GM21576 (cell line): Measurements from ENCODE around the gene P2RY2.

Experiments used
- ATAC-seq: cut with Tn5 transposase; IDR thresholded peaks from one replicate; pipeline ENCODE4 v1.9.1; 2021; ENCODE audit warnings: mild to moderate bottlenecking, moderate library complexity; ENCODE audit not compliant: unreplicated experiment

P2RY2 gene

DNA sequence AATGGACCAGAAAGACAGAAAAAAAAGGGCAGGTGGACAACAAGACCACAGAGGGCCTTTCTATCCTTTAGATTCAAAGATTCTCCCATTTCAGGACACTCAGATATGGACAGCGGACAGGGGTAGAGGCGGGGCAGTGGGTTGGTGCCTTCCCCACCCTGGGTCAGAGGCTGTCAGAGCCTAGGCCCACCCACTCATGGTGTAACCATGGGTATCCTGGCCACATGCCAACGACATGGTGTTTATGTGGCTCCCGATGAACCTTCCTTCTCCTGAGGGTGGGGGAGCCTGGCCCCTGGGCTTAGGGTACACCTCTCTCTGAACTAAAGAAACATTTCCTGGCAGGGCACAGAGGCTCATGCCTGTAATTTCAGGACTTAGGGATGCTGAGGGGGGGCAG, 14.3 kb upstream of the P2RY2 start:
- ATAC-seq = no peak

DNA sequence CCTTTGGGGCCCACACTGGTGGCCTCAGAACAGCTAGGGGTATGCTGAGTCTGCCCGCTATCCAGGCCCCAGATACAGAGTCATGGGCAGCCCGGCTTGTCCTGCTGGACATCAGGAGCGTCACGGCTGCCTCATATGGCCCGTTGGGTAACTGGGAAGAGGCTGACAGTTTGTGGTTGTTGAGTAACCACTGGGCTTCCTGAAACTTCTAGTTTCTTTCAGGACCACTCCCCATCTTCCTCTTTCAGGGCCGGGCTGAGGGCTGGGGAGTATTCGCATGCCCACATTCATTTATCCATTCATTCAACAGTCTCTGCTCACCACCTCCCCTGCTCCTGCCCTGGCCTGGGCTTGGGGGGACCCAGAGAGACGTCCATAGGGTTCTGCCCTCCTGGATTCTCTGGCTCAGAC, 13.4 kb upstream of the P2RY2 start:
- no peak for ATAC-seq

DNA sequence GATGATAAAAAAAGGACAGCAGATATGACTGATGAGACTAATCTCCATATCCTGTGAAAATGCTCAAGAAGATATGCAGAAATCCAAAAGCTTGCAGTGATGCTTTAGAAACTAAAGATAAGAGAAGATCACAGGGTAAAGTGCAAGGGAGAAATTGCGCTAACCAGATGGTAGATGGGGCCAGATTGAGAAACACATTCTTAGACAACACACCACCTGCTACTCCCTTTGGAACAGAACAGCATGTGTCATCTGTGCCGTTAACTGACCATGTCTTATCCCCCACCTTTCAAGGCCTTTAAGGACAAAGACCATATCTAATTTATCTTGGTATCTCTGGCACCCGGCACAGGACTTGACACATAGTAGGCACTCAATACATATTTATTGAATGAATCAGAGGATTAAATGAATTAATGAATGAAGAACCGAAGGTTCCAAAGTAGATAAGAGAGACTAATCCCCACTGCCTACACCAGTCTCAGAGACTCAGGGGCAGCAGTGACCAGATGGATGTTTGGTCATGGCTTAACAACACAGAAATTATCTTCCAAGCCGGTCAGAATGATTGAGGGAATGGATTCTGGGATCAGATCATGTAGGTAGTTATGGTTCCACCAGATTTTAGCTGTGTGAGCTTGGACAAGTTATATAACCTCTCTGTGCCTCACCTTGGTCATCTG, 12.3 kb upstream of the P2RY2 start:
- ATAC-seq = no peak

DNA sequence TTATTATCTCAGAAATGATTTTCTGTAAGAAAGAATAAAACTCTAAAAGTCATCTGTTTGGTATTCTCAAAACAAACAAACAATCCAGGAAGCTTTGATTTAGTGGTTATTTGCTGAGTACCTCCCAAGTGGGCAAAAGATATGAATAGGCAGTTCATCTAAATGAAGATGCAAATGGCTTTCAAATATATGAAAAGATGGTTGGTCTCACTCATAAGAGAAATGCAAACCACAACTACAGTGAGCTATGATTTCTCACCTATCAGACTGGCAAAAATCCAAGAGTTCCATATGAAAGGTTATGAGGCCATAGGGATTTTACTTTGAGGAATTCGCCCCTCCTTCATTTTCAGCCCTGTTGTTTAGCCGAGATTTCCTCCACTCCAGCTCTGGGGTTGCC, 11.3 kb upstream of the P2RY2 start:
- no peak for ATAC-seq

DNA sequence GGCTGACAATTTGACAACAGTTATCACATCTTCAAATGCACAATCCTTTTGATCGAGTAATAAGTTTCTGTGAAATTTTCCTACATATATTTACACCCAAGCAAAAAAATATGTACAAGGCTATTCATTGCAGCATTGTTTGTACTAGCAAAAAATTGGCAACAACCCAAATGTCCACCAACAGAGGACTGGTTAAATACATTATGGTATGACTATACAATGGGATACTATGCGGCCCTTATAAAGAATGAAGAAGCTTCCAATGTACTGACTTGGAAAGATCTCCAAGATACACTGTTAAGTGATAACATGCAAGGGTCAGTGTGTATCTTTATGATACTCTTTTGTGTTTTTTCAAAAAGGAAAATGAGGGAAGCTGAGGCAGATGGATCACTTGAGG, 8.2 kb upstream of the P2RY2 start:
- no peak for ATAC-seq

DNA sequence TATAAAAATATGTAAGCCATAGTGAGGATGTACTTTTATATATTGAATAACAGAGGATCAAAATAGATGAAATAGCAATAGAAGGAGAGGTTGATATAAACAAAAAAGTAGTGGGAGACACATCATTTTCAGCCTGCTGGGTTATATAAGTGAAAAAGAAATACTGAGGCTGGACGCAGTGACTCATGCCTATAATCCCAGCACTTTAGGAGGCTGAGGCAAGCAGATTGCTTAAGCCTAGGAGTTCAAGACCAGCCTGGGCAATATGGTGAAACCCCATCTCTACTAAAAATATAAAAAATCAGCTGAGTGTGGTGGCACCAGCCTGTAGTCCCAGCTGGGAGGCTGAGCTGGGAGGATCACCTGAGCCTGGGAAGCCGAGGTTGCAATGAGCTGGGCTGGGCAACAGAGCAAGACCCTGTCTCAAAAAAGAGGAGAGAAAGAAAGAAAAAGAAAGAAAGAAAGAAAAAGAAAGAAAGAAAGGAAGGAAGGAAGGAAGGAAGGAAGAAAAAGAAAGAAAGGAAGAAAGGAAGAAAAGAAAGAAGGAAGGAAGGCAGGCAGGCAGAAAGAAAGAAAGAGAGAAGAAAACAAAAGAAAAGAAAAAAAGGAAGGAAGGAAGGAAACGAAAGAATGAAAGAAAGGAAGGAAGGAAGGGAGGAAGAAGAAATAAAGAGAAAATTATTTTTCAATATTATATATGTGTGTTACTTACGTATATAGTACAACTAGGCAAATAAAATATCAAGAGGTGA, 7.0 kb upstream of the P2RY2 start:
- ATAC-seq = no peak

DNA sequence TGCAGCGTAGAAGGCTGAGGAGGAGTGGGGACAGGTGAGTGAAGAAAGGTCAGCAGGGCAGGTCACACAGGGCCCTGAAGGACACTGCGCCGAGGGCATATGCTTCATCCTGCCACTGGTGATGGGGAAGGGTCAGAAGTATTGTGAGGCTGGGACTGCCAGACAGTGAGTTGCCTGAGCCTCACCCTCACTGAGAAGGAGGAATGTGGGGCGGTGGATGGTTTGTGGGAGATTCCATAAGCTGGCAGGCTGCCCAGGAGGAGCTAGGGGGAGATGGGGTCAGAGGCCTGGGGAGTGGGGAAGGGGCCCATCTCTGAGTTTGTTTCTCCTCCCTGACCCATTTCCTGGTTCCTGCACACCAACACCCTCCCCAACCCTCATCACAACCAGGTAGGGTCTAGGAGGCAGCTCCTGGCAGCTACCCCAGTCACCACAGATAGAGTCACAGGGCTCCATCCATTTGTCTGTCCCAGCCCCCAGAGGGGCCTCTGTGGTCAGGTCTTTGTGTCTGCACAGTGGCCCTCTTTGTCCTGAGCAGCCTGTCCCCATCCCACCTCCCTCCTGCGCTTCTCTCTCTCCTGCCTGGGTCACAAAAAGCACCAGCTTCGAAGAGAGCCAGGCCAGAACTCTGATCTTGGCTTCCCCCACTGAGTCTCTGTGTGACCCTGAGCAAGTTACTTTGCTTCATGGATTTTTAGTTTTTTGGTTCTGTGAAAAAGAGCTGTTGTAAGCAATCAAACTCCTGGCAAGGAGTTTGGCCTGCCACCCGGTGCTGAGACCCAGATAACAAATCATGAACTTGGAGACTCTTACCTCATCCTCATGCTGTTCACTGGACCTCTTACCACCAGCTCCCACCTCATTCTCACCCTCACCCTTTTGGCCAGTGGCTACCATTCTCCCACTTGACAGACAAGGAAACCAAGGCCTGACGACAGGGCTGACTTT, 4.6 kb upstream of the P2RY2 start:
- no peak for ATAC-seq

DNA sequence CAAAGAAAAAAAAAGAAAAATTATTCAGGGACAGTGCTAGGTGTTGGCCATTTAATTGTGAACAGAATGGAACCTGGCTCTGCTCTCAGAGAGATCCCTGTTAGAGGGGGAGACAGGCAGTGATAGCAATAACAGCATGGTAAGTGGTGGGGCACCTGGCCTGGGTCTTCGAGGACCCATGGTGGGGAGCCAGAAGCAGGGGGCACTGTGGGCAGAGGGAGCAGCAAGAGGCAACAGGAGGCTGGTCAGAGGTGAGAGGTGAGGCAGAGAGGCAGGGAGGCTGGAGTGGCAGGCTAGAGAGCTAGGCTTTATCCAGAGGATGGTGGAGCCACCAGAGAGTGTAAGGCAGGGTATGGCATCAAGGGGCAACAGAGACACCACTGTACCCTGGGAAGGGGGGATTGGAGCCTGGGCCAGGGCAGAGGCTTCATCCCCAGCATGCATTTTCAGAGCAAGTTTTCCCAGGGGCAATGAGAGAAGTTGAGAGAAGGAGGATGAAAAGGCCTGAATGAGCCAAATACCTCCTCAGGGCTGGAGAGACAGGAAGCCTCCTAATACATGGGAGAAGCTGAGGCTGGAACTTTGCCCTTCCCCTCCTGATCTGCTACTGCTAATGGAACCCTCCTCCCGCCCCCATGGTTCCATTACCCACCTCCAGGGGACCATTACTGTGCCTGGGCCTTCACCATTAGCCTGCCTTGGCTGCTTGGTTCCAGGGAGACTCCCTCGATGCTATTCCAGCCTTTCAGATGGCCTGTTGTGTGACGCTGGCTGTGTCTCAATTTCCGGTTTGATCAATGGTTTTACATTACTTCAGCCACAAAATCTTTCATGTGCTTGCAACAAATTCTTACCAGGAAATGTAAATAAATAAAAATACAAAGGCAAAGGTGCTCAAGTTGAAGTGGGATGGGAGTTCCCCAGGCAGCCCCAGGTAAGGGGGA, 2.6 kb upstream of the P2RY2 start:
- no peak for ATAC-seq

DNA sequence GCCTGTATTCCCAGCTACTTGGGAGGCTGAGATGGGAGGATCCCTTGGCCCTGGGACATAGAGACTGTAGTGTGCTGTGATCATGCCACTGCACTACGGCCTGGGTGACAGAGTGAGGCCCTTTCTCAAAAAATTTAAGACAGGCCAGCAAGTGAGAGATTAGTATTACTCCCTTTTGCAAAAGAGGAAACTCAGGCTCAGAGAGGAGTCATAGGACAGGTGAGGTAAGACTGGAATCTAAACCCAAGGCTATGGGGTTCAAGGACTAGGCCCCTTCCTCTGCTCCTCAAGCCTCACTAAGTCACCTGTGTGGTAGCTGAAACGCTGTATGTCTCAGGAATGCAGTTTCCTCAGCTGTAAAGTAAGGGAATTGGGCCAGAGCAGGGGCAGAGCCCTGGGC, 1.6 kb upstream of the P2RY2 start:
- ATAC-seq = no peak

DNA sequence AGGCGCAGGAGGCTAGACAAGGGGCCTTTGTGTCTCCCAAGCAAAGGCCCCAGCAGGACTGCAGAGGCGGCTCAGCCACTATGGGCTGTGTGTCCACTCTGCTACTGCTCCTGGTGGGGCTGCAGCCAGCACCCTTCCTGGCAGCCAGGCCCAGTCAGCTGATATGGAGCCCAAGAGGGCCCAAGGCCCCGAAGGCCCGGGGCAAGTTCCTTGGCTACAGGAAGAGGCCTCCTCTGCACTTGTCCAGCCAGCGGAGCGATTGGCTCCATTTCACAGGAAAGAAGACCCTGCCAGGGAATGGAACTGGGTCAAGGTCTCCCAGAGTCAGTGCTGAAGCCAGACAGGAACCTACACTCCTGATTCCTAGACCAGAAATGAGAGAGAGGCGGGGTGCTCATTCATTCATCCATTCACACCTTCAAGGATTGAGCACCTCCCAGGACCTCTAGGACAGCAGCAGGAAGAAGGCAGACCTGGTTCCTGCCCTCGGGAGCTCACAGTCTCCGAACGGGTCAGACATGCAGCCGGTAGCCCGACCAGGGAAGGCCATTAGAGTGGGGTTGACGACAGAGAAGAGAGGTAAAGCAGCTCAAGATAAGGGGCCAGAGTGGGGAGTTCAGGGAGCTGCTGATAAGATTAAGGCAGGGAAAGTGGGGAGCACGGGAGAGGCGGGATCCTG, 811 bp upstream of the P2RY2 start:
- ATAC-seq = no peak

DNA sequence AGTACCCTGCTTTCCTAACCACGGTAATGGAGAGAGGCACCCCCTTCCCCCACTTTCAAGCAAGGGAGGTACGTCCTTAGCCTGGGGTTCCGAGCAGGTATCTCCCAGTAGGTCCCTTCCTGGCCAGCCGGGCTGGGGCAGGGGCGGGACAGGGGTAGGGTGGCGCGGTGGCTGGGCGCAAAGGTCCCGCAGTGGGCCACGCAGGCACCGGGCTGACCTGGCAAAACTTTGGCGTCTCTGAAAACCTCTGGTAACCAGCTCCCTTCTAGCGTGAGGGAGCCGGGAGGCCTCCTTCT, 323 bp upstream of the P2RY2 start:
- no peak for ATAC-seq

DNA sequence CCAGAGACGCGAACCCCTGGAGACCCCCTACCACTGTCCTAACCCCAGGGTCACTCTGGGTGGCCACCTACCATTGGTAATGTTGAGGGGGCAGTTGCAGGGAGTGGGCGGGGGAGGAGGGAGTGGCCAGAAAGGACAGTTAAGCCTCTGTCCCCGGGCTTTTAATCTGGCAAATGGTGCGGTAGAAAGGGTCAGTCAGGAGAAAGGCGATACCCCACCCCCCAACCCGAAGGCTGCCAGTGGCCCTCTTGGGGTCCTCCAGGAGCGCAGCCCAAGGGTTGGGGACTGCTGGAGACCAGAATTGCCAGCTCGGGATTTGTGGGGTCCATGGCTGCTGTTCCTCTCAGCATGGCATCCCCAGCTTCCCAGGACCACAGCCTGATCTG, 742 bp downstream of the P2RY2 start:
- ATAC-seq = no peak

DNA sequence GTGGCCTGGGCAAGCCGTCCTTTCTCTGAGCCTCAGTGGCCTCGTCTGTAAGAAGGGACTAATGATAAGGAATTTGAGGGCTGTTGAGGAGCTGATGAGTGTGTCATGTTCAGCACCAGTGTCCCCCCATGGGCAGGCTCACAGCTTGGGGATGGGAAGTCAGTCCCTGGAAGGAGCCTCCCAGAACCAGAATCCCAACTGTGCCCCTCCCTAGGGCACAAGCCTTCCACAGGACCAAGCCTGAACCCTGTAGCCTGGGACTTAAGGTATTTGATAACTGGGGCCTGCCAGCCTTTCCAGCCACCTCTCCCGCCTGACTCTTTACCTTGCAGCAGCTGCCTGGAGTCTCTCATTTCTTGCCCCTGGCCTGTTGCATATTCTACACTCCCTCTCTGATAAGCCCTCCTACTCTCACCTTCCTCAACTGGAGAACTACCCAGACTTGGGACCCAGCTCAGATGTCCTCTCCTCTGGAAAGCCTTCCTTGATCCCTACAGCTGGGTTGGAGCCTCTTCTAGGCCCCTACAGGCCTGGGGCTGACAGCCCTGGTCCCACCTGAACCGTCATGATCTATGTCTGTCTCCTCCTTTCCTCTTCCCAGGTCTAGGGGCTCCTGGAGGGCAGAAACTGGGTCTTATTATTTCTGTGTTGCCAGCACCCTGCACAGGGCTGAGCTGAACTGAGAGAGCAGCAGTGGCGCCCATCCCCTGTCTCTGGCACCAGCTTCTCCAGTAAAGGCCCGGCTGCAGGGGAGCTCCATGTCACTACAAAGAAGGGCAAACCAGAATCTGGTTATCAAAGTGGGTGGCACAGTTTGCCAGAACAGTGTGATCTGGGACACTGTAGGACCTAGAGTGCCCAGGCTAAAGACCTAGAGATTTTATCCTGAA, 1.6 kb downstream of the P2RY2 start:
- no peak for ATAC-seq

DNA sequence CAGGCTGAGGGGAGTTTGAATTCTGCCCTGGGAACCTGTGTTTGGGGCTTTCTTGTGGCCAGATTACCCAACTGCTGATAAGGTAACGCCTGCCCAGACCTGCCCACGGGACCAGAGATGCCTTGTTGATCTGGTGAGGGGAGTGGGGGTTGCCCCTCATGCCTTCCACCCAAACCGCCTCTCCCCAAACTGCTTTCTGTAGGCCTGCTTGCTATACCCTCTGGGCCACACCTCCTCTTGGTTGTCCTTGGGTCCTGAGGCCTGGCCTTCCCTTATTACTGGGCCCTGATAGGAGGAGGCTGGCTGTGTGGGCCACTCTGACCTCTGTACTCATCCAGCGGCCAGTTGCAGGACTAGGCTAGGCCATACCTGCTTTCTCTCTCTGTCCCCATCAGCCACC, 3.4 kb downstream of the P2RY2 start:
- ATAC-seq = no peak

DNA sequence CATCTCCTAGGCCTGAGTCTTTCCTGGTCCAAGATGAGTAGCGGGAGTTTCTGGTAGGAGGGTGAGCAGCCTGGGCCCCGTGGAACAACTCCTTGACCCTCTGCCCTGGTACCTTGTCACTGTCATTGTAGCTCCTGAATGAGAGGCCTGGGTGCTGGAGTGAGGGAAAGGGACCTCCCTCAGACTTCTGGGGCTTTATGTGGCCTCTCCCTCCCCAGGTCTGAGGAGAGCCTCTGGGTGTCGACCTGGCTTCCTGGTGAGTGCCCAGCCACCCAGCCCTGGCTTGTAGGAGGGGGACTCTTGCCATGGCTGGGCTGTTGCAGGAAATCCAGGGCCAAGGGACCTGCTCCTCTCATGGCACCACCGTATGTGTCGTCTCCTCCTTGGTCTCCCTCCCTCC, 3.9 kb downstream of the P2RY2 start:
- no peak for ATAC-seq

DNA sequence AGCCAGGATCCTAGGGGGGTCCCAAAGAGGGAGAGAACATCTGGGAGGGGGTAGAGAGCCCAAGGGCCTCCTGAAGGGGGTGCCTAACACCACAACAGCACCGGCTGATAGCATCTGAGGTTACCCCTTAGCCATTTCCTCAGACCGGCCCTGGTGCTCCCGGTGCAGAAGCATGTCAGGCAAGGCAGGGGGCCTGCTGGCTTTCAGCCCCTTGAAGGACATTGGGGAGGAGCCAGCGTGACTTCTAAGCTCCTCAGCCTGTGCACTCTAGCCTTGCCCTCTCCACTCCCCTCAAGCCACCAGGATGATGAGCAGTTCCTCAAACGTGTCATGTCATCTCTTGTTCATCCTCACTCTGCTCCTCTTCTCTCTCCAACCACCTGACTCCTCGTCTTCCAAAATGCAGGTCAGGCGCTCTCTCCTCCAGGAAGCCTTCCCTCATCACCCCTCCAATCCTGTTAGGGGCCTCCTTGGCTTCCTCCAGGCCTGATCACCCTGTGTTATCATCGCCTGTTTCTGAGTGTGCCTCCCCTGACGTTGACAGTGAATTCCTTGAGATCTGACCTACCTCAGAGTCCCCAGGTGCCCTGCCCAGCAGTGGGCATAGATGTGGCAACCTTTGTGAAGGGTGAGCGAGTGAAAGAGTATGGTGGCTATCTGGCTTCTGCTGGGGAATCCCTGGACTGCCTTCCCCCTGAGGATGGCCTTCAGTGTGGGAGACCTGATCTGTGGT, 6.1 kb downstream of the P2RY2 start:
- ATAC-seq = no peak

DNA sequence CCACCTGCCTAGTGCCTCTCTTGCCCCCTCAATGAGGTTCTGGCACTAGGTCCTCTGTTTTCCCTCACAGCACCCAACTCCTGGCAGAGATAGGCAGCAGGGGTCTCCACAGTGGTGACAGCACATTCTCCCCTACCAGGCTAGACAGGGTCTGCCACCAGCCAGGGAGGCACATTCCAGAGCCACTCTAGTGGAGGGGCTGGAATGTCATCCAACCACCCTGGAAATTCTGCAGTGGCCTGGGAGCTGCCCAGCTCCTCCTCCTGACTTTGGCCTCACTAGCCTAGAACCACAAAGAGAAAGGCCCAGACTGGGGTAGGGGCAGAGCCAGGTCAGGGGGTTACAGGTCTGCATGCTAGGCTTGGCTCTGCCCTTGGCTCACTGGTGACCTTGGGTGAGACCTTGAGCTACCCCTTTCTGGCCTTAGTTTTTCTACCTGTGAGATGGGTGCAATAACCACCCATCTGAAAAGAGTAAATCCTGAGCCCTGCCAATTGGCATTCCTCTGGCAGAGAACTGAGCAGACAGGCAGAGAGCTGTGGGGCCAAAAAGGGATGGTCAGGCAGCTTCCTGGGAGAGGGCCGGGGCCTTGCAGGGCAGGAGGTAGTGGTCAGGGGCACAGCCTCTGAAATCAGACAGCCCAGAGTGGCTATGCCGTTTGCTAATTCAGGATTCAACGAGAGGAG, 7.1 kb downstream of the P2RY2 start:
- ATAC-seq = no peak

DNA sequence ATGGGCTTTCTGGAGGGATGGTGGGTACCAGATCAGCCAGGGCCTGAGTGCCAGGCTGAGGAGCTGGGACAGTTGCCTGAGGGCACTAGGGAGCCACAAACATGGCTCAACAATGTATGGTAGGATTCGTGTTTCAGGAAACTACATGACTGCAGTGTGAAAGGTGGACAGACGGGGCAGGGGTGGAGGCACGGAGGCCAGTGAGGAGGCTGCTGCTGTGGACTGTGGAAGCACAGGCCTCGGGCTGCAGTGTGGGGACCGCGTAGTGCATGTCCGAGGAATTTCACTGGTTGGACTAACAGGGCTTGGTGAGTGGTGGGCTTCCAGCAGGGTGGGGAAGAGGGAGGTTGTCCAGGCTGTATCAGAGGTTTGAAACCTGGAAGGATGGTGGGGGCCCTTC, 7.8 kb downstream of the P2RY2 start:
- no peak for ATAC-seq
